ENCODE results near the gene CELA3B.

CELA3B gene

GRCh38 chr1:21956720-21957552, 19.9 kb upstream of the CELA3B start (continued):
- no peak for TF ChIP-seq ZNF704 (tag by site-specific recombination; IDR thresholded peaks at IDR 0.05)
- TF ChIP-seq ZNF350 (tag by site-specific recombination; IDR thresholded peaks at IDR 0.05) = no peak
- no peak for TF ChIP-seq KLF10 (tag by site-specific recombination; IDR thresholded peaks at IDR 0.05)
- TF ChIP-seq BCL6B (tag by site-specific recombination; IDR thresholded peaks at IDR 0.05) = no peak; the same call in 1 of the 2 replicates
- TF ChIP-seq ZNF585B (tag by site-specific recombination; IDR thresholded peaks at IDR 0.05) = no peak
- no peak for TF ChIP-seq ZSCAN23 (tag by site-specific recombination; IDR thresholded peaks at IDR 0.05)
- no peak for TF ChIP-seq ZNF560 (tag by site-specific recombination; IDR thresholded peaks at IDR 0.05; ENCODE audit: borderline replicate concordance)
- no peak for TF ChIP-seq SCRT1 (tag by site-specific recombination; IDR thresholded peaks at IDR 0.05; ENCODE audit: borderline replicate concordance)
- no peak for TF ChIP-seq ZBTB1 (tag by site-specific recombination; IDR thresholded peaks at IDR 0.05)
- no peak for TF ChIP-seq ZNF292 (tag by site-specific recombination; IDR thresholded peaks at IDR 0.05; ENCODE audit: borderline replicate concordance, low read depth)
- peak; percentile 55 for TF ChIP-seq GLIS1 (tag by site-specific recombination; IDR thresholded peaks at IDR 0.05)
- TF ChIP-seq ZFP69B (tag by site-specific recombination; IDR thresholded peaks at IDR 0.05) = peak; percentile 48; the same call in 1 of the 2 replicates
- TF ChIP-seq ZNF701 (tag by site-specific recombination; IDR thresholded peaks at IDR 0.05) = no peak
- TF ChIP-seq ZNF645 (tag by site-specific recombination; IDR thresholded peaks at IDR 0.05) = no peak
- TF ChIP-seq CTCF (tag by site-specific recombination; IDR thresholded peaks at IDR 0.05) = no peak
- no peak for TF ChIP-seq ZNF843 (tag by site-specific recombination; IDR thresholded peaks at IDR 0.05)
- TF ChIP-seq ZNF518A (tag by site-specific recombination; conservative IDR thresholded peaks at IDR 0.05; ENCODE audit: low read depth) = no peak
- TF ChIP-seq ZSCAN18 (tag by site-specific recombination; IDR thresholded peaks at IDR 0.05) = no peak
- TF ChIP-seq GLI2 (tag by site-specific recombination; IDR thresholded peaks at IDR 0.05; ENCODE audit: borderline replicate concordance, low read depth) = no peak
- no peak for TF ChIP-seq IKZF3 (tag by site-specific recombination; IDR thresholded peaks at IDR 0.05)
- TF ChIP-seq ZNF202 (tag by site-specific recombination; IDR thresholded peaks at IDR 0.05; ENCODE audit: borderline replicate concordance) = no peak
- no peak for TF ChIP-seq ZBTB17 (tag by site-specific recombination; IDR thresholded peaks at IDR 0.05)
- no peak for TF ChIP-seq ZNF433 (tag by site-specific recombination; IDR thresholded peaks at IDR 0.05; ENCODE audit: low read depth)
- TF ChIP-seq SCRT2 (tag by site-specific recombination; IDR thresholded peaks at IDR 0.05) = no peak
- no peak for TF ChIP-seq ZNF654 (tag by site-specific recombination; IDR thresholded peaks at IDR 0.05; ENCODE audit: low read depth)
- no peak for TF ChIP-seq ZNF423 (tag by site-specific recombination; IDR thresholded peaks at IDR 0.05)

Measured in HEK293 (cell line).